GM19240 (cell line): ENCODE results near the gene CBS.
"Not testable (repeated sequence)": the region's sequence is repeated elsewhere in the genome, so short reads cannot be mapped to it uniquely, and the experiment has no call there.

Experiments used
- DNase-seq: peaks from one replicate; pipeline ENCODE4 v3.0.0; 2011; ENCODE audit warnings: low spot score; ENCODE audit not compliant: insufficient read length

CBS gene

DNA sequence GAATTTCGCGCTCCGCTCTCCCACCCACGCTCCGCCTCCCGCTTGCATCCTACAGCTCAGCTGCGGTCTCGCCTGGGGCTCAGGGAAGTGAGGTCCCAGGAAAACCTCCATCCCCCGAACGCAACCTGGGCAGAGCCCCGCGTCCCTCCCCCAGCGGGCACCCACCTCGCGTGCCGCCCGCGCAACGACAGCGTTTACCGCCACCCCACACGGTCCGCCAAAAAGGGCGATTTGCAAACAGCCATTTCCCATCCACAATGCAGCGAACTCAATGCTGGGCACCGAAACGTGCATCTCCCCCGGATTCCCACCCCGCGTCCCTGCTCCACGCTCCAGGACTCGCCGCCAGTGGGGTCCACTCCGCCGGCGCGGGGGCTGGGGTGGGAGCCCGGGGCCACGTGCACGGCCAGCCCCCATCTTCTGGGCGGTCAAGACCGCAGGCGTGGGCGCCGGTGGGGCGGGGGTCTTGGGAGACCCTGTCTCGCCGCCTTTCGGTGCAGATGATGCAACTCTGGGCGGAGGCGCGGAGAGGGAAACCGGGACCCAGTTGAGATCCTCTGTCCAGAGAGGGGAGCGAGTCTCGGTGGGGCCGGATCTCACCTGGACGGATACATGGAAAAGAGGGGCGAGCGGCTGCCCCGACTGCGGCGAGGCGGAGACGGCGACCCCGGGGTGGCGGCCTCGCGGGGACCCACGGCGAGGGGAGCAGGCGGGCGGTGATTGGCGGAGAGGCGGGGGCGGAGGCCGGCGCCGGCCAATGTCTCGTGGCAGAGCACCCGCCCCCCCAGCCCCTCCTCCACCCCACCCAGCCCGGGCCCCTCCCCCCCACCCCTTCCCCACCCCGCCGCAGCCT is at the start of gene CBS:
Gene CBS, minus strand, starts transcription at position 666 of the 853 bp plus-strand sequence. CDS start 3,642 bp downstream, outside the sequence.
- not testable (repeated sequence) for DNase-seq

- not testable (repeated sequence) for DNase-seq
These were observed 40.3 kb upstream of the CBS start for GRCh38 chr21:43115956-43116355.

DNA sequence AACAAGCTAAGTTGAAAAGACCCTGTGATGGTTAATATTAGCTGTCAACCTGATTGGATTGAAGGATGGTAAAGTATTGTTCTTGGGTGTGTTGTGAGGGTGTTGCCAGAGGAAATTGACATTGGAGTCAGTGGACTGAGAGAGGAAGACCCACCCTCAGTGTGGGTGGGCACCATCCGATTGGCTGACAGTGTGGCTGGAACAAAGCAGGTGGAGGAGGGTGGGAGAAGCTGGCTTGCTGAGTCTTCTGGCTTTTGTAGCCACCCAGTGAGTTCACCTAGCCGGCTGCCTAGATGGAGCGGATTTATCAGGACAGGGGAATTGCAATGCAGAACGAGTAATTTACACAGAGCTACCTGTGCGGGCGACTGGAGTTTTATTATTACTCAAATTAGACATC is 38.8 kb upstream of the CBS start:
- not testable (repeated sequence) for DNase-seq

- DNase-seq = not testable (repeated sequence)
These were observed 33.4 kb upstream of the CBS start for GRCh38 chr21:43109006-43109405.

DNA sequence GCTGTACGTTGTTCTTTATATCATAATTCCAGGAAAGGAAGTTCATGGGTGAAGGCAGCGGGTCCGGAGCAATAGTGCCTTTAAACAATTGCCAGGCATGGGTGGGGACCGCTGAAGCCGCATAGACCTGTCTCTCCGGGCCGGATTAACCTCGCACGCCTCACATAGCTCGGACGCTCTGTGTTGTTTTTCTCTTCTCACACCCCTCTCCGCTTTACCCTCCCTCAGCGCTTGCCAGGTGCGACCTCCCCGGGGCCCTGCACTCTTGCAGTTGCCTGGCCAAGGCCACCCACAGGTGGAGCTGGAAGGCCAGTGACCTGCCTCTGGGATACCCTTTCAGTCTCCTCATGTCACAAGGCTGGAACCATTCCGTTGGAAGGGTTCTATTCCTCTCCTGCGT is 32.5 kb upstream of the CBS start:
- not testable (repeated sequence) for DNase-seq

GRCh38 chr21:43107794-43108137 is 32.1 kb upstream of the CBS start:
- not testable (repeated sequence) for DNase-seq

DNA sequence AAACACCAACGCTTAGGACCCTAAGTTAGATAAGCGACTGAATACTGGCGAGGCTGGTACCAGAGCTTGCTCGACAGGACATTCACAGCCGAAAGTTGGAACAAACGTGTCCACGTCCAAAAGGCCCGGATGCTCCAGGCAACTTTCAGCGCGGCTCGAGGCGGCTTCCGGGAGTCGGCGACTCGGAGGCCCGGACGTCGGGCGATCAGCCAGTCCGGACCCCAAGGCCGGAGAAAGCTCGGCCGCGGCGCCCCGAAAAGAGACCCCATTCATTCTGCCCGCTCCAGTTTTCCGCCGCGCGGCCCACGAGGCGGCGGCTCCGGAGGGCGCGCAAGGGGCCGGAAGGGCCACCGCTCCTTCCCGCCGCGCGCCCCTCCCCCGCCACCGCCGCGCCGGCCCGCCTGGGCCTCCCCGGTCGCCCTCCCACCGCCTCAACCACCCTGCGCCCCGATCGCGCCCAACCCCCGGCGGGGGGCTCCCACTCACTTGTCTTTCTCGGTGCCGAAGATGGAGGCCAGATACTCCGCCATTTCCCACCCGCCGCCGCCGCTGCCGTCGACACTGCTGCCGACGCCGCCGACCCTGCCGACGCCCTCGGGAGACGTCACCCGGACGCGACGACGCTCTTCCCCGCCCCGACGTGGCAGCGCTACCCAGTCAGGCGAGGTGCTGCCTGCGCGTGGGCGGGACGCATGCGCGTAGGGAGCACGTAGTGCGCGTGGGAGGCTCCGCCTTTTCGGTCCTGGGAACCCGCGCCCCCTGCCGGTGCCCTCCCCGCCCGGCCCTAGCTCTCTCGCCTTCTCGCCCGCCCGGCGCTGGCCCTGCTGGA is 31.5 kb upstream of the CBS start, which contains the start of gene U2AF1:
Gene U2AF1, minus strand, starts transcription at position 606 of the 829 bp plus-strand sequence. Its CDS starts 76 bp downstream, at position 530.
- not testable (repeated sequence) for DNase-seq

- DNase-seq = not testable (repeated sequence)
These were observed 29.0 kb upstream of the CBS start for GRCh38 chr21:43104642-43105041.

- DNase-seq = not testable (repeated sequence)
These were observed 26.6 kb upstream of the CBS start for GRCh38 chr21:43102281-43102680.

DNA sequence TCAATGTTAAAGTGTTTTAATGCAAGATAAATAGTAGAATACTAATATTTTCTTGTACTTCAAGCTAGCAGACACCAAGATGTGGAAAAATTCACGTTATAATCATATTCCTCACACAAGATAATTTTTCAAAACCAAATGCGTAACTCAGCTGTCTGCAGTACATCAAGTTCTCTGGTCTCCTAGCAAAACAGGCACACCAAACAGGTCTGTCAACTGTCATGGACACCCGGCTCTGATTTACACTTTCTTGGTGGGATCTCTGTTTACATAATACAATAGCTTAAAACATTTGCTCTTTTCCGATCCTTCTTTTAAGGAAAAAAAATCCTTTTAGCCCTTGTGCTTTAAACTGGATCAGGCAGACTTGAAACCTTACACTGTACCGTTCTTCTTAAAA is 26.0 kb upstream of the CBS start:
- DNase-seq = not testable (repeated sequence)

DNA sequence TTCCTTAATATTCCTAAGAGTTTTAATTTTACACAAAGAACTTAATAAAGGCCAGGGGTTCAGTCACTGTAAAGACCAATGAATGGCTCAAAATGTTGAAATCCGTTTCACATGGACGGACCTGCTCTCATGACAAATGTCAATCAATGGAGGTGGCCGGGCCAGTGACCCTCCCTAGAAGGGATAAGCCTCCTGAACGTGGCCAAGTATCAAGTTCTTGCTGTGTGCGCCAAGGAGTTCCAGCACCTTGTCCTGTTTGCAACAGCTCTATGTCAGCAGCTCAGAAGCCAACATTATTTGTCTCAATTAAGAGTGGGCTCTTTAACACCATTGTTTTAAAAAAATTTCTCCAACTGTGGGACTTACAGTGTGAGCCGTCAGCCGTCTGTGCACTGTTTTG is 25.4 kb upstream of the CBS start:
- not testable (repeated sequence) for DNase-seq

GRCh38 chr21:43091979-43092614 is 16.5 kb upstream of the CBS start:
- not testable (repeated sequence) for DNase-seq

DNA sequence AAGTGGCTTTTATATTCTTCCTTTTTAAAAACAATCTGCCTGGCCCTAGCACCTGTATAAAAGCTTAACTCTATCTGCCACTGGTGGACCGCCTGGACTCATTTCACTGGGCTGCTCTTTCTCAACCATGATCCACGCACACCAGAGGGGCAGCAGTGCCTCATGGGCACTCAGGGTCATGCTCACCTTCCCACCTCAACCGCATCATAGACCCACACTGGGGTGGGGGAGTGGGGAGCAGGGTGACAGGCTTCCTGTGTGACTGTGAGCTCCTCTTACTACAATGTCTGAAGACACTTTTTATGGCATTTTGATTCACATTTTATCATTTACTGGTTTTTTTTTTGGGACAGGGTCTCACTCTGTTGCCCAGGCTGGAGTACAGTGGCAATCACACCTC is 15.3 kb upstream of the CBS start:
- not testable (repeated sequence) for DNase-seq

- not testable (repeated sequence) for DNase-seq
These were observed 13.8 kb upstream of the CBS start for GRCh38 chr21:43089463-43089862.

DNA sequence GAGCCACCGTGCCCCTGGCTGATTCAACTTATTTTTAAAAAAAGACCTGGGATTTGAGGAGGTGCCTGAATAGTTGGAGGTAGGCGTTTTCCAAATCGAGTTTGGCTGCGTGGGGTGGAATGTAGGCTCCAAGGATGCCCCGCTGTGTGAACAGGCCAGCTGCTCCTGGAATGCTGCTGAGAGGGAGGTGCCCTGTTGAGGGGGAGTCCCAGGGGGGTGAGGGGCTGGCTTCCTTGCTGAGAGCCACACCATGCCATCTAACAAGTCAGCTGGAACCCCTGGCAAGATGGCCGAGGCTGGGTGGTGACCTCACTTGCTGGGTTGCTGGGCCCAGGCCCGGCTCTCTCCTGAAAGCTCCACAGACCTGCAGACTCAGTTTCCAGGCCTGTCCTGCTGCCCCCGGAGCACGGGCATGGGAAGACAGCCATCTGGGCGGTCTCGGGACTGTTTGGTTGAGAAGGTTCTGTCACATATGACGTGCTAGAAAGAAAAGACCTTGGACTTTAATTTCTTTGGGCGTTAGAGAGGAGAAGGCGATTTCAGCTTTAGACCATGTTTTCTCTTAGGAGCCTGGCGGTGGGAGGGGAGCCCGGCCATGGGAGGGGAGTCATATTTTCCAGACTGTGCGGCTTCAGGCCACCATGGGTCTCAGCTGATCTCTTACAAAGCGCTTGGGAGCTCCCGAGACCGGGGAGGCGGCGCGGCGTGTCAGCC is 7.1 kb upstream of the CBS start:
- DNase-seq = not testable (repeated sequence)

- DNase-seq = not testable (repeated sequence)
These were observed 1.0 kb upstream of the CBS start for GRCh38 chr21:43076643-43077042.

GRCh38 chr21:43076023-43076637 is 495 bp upstream of the CBS start:
- DNase-seq = not testable (repeated sequence)

GRCh38 chr21:43074401-43075169 is 1.1 kb downstream of the CBS start:
- not testable (repeated sequence) for DNase-seq

DNA sequence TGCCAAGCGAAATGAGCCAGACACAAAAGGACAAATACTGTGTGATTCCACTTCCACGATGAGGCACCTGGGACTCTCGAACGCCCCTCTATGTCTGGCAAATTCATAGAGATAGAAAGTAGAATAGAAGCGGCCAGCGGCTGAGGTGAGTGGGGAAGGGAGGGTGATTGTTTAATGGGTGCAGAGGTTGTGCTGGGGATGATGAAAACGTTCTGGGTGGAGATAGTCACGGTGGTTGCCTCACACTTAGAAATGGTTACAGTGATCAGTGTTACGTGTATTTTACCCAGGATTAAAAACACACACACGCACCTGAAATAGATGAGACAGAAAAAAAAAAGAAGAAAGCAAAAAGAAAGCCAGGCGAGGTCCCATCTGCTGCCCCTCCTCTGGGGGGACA is 2.9 kb downstream of the CBS start:
- DNase-seq = not testable (repeated sequence)

GRCh38 chr21:43069682-43070081 is 6.0 kb downstream of the CBS start:
- DNase-seq = not testable (repeated sequence)
